CD1c-positive myeloid dendritic cell (primary cell): ENCODE results near the gene ACADL.

Experiments
- DNase-seq: peaks from one replicate; pipeline ENCODE4 v3.0.0-alpha.2; 2016; ENCODE audit errors: extremely low spot score

Gene ACADL

DNA sequence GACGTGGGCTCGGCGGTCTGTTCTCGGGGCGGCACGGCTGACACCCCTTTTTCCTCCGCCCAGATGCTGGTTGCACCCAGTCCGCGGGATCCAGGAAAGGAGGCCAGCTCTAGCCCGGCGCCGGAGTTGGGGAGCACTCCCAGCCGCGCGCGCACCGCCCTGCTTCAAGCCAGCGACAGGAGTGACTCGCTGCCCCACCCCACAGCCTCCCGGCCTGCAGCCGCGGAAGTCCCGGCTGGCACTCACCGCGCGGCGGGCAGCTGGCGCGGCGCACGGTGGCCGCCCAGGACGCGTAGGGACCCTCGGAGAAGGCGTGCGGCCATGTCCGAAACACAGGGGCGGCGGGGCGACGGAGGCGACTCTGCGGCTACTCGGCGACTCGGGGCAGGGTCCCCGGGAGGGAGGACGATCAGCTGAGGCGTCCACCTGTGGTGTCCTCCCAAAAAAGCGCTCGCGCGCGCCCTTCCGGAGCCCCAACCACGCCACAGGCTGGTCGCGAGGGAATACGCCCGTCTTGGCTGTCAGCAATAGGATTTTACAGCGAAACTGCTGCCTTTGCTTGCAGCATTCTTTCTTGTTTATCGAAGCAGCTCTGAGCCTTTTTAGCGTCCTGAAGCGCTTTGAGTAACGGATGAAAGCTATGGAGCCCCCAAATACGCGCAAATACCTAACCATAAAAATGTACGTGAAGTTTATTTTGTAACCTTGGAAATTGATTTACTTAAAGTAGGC lies at the start of gene ACADL:
ACADL (minus strand) TSS at position 507 of the 732 bp plus-strand sequence; CDS start at position 323, 184 bp downstream.
- no peak for DNase-seq

DNA sequence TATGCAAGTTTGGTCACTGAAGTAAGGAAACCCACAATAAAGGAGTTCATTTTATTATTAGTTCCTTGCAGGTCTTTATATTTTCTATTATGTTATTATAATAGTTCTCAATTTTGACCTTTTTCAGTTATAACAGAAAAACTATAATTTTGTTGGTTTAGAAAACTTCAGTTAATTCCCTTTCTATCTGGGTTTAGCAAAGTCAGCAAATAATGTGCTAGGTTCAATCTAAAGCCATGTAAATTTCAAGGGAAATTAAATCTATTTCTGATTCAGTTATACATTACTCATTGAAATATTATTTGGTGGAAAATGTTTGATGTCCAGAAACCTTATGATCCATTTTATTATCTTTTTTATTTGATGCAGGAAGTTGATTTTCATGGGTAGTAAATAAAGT lies 46.1 kb upstream of the ACADL start:
- DNase-seq: no peak

GRCh38 chr2:210269148-210269547 lies 43.9 kb upstream of the ACADL start:
- DNase-seq: no peak

GRCh38 chr2:210268281-210268680 lies 43.0 kb upstream of the ACADL start:
- DNase-seq: no peak

DNA sequence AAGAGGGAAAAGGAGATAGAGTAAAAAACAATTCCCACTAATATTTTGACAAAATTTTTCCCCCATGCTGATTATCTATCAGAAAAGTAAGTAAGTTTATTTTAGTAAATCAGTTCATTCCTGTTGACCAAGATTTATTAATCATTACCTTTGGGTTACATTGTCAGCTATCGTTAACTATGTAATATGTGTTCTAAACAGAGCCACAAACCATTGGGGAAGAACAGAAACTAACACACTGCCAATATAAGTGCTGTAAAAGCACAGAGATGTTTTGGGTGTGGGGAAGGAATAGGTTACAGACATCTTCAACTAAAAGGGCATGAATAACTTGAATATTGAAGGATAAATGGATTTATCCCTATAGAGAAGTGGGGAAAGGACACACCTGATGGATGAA lies 42.5 kb upstream of the ACADL start:
- no peak for DNase-seq

DNA sequence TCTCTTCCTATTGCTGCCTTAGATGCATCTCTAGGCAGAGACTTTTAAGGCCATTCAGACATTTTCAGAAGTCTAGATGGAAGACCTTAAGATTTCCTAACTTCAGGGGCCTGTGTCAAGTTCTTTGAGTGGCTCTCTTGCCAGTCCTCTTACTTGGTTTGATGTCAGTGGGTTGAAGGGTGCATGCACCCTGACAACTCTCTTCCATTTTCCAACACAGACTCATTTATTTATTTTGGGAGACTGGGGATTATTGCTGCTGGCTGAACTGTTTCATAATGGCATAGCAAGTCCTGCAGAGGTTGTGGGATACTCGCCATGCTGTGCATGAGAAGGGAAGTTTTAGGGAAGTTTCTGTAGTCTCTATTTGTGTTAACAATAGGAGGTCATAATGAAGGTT lies 39.0 kb upstream of the ACADL start:
- DNase-seq: no peak

DNA sequence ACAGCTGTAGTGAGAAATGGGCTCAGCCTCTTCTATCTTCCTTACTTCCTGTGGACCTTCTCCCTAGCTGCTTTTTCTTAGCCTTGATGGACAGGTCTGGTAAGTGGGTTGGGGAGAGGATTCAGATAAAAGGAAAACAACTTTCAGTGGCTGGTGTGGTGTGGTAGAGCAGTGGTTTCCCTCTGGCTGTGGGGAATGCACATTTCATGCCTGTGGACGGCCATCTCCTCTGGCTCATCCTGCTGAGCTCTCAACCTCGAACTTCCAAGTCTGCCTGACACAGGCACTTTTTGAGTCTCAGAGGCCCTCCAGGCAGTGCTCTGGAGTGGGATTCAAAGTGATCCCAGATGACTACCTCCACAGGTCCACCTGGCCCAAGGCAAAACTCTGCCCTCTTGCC lies 38.6 kb upstream of the ACADL start:
- DNase-seq: no peak

DNA sequence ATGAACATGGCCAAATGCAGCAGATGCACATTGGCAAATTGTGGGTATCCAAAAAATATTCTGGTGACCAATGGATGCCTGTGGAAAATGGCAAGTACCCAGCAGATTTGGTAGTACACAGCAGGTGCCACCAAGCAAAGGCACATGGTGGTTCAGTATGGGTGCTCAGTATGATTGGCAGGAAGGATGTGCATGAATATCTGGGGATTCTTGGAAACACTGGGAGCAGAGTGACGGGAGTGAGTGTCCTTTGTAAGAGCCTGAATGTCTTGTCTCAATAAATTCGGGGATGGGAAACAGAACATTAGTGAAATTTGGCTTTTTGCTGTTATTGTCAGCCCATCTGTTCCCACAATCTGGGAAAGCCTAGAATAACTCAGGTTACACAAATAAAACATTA lies 36.8 kb upstream of the ACADL start:
- DNase-seq: no peak

- no peak for DNase-seq
Measured at GRCh38 chr2:210259687-210260086, 34.4 kb upstream of the ACADL start.

DNA sequence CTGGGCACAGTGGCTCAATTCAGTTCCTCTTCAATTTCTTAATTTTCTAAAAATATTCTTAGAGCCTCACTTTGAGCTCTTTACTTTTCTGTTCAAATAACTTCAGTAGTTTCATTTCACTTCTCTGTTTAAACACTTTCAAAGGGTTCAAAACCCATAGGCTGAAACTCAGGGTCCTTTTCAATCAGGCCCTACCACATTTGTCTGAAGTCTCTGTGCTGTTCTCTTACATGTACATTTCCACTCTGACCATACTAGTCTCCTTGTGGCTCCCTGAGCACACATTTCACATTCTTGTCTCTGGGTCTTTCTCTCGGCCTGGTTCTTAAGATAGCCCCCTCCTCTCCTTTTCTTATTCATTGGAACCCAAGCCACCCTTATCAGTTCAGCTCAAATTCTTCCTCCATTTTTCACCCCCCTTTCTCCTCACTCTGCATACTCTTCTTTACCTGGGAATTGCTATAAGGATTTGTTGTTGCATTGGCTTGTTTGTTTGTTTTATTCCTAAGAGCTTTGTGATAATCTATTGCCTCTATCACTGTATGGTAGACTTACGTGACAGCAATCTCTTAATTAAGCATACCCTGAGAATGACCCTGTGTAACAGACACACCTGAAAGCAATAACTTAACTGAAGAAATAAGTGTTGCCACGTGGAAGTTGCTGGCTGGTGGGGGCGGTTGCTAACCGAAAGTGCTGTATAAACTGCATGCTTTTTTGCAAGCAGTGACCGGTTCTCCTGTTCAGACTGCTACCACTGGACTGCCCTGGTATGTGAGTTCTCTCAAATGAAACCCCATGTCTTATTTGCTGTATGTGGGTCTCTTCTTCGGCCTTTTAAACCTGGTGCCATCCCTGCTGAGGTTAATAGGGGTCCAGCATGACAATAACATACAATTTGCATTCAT lies 27.7 kb upstream of the ACADL start:
- no peak for DNase-seq

DNA sequence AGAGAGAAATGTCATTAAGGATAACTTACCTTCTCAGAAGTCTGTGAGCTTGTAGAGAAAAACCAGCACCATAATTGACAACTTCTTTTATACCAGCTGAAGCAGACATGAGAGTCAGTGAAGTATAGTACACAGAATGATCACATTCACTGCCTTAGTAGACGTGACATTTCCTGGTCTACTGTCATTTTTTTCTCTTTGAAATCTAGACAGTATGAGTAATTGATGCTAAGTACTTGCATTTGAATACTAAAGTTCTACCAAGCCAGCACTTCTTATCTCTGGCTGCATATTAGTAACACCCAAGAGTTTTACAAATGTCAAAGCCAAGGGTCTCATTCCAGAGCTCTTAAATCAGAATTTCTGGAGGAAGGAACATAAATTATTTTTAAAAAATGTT lies 25.4 kb upstream of the ACADL start:
- DNase-seq: no peak

DNA sequence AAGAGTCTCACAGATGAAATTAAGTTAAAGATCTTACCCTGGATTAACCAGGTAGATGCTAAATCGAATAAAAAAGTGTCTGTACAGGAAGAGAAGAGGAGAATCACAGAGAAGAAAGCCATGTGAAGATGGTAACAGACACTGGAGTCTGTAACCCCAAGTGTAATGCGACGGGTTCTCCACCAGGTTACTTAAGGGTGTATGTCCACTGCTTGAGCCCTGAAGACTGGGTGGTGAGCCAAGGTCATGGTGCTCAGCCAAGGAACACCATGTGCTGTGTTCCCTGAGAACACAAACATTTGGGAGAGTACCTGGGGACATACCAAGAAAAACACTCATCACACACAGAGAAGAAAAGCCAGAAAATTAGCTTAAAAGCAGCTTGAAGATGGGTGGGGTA lies 8.2 kb upstream of the ACADL start:
- no peak for DNase-seq

GRCh38 chr2:210230984-210231383 lies 5.7 kb upstream of the ACADL start:
- no peak for DNase-seq

DNA sequence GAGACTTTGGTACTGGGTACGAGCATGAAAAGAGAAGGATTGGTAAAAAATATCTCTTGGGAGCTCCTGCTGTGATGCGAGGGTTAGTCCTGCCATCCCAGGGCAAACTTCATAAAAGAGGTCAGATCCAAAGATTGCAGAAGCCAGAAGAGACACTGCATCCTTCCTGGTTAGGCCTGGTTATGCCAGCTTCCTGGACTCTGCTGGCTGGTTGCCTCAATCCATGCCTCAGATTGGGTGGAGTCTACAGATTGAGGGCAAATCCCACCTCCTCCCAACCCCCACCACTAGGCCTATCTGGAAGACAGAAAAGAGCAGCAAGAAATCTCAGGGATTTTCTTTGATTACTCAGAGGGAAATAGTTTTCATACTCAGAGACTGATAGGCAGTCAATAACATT lies 5.3 kb upstream of the ACADL start:
- DNase-seq: no peak

- no peak for DNase-seq
Measured at GRCh38 chr2:210228586-210228985, 3.3 kb upstream of the ACADL start.

GRCh38 chr2:210227290-210228088 lies 2.2 kb upstream of the ACADL start:
- no peak for DNase-seq

- no peak for DNase-seq
Measured at GRCh38 chr2:210226223-210226622, 976 bp upstream of the ACADL start.

GRCh38 chr2:210224591-210224940 lies 681 bp downstream of the ACADL start:
- no peak for DNase-seq

- no peak for DNase-seq
Measured at GRCh38 chr2:210215120-210215519, 10.1 kb downstream of the ACADL start.

DNA sequence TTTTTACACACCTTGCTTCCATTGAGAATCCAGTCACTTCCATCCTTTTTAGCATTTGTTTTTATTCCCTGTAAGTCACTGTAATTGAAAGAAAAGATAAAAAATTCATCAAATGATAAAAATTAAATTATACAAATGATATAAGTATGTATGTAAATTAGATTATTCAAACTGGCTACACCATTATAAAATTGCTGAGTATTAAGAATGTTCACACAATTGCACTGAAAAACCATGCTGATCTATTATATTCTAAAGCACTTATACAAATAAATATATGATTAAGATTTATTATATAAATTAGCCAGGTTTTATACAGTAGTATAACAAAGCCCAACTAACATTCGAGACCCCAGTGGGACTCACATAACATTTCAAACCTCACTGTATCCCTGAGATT lies 15.1 kb downstream of the ACADL start:
- DNase-seq: no peak

DNA sequence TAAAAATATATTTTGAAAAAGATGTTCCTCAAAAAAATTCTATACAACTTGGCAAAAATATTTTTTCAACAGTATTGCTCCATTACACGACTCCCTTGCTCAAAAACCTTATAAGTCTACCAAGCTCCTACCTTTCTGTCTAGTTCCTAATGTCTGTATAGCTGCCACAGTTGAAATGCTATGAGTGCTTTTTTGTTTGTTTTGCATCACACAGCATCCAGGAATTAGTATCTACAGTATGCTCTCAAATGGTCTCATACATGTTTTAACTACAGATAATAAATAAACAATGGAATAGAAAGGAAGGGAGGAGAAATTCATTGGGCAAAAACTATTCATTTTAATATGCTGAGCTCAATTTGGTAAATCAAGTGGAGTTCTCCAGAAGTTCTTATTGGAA lies 17.3 kb downstream of the ACADL start:
- no peak for DNase-seq

GRCh38 chr2:210203558-210203957 lies 21.7 kb downstream of the ACADL start:
- DNase-seq: no peak
